Tibial artery (tissue), 4 donors: ENCODE data around the gene DRGX.

ENCODE experiments used
- DNase-seq, 2 donors: peaks; one replicate each; pipeline ENCODE4 v3.0.0-alpha.2; 2019
- H3K27ac ChIP-seq, 2 donors: fragments of 200-600 bp; sonication (generic) in 1 of 2; 1 replicate in 1 of 2; 2 replicates in 1 of 2; pipeline ENCODE4 v1.5.1; 2018 to 2019; ENCODE audit warnings: mild to moderate bottlenecking in 1 of 2
- H3K27me3 ChIP-seq, 2 donors: fragments of 200-600 bp; sonication (generic) in 1 of 2; one replicate each; pipeline versions ENCODE4 v1.5.1 to v1.6.0; 2016 to 2019
- H3K36me3 ChIP-seq, 3 donors: fragments of 200-600 bp; sonication (generic) in 2 of 3; one replicate each; pipeline ENCODE4 v1.5.1; 2016 to 2019; ENCODE audit warnings: mild to moderate bottlenecking in 2 of 3
- H3K4me1 ChIP-seq, 4 donors: fragments of 200-600 bp; sonication (generic) in 2 of 4; 1 replicate in 3 of 4; 2 replicates in 1 of 4; pipeline ENCODE4 v1.5.1; 2016 to 2019
- H3K4me3 ChIP-seq, 2 donors: fragments of 200-600 bp; sonication (generic) in 1 of 2; 1 replicate in 1 of 2; 2 replicates in 1 of 2; pipeline ENCODE4 v1.5.1; 2018 to 2019; ENCODE audit warnings: mild to moderate bottlenecking in 2 of 2
- H3K9me3 ChIP-seq, 3 donors: fragments of 200-600 bp; sonication (generic) in 1 of 3; one replicate each; pipeline ENCODE4 v1.5.1; 2016 to 2019
- intact Hi-C: fragments of 100-400 bp; cut with DNase I; formaldehyde crosslinking; loops from one replicate; pipeline ENCODE4 v1.15.0; 2023; ENCODE audit warnings: low total_unique reads
- TF ChIP-seq, protein P1 (sequence below), 2 experiments: fragments of 200-600 bp in 1 of 2; fragments of 450-650 bp in 1 of 2; IDR thresholded peaks; one replicate each; pipeline ENCODE4 v1.5.1; 2017 to 2019; ENCODE audit warnings: antibody characterized with exemption in 2 of 2, mild to moderate bottlenecking in 1 of 2, moderate library complexity in 1 of 2

Gene DRGX

GRCh38 chr10:49412571-49412970 lies 16.7 kb upstream of the DRGX start:
- Histone ChIP-seq H3K4me3 (no peak overlapping the region), H3K27me3 (peaks cover 0 to 26% of the 10 kb centered on the region in 2 donors), H3K27ac (no peak overlapping the region), H3K36me3 (no peaks in the 10 kb centered on the region), H3K4me1 (peaks cover 0 to 2% (median 0%) of the 10 kb centered on the region in 4 donors), H3K9me3 (no peaks in the 10 kb centered on the region)
- no peak for DNase-seq
- intact Hi-C loops = no loop called here
- TF ChIP-seq, protein P1, sequence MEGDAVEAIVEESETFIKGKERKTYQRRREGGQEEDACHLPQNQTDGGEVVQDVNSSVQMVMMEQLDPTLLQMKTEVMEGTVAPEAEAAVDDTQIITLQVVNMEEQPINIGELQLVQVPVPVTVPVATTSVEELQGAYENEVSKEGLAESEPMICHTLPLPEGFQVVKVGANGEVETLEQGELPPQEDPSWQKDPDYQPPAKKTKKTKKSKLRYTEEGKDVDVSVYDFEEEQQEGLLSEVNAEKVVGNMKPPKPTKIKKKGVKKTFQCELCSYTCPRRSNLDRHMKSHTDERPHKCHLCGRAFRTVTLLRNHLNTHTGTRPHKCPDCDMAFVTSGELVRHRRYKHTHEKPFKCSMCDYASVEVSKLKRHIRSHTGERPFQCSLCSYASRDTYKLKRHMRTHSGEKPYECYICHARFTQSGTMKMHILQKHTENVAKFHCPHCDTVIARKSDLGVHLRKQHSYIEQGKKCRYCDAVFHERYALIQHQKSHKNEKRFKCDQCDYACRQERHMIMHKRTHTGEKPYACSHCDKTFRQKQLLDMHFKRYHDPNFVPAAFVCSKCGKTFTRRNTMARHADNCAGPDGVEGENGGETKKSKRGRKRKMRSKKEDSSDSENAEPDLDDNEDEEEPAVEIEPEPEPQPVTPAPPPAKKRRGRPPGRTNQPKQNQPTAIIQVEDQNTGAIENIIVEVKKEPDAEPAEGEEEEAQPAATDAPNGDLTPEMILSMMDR (IDR thresholded peaks at IDR 0.05) = no peak

- Histone ChIP-seq H3K27ac (no peak overlapping the region), H3K4me1 (peaks cover 0 to 3% (median 0%) of the 10 kb centered on the region in 4 donors), H3K4me3 (no peak overlapping the region), H3K27me3 (peaks cover 0 to 37% of the 10 kb centered on the region in 2 donors), H3K36me3 (no peaks in the 10 kb centered on the region), H3K9me3 (no peaks in the 10 kb centered on the region)
- DNase-seq = no peak
- intact Hi-C loops = no loop called here
- TF ChIP-seq, protein P1 (IDR thresholded peaks at IDR 0.05) = no peak
Observed at GRCh38 chr10:49410365-49411074, 14.6 kb upstream of the DRGX start.

DNA sequence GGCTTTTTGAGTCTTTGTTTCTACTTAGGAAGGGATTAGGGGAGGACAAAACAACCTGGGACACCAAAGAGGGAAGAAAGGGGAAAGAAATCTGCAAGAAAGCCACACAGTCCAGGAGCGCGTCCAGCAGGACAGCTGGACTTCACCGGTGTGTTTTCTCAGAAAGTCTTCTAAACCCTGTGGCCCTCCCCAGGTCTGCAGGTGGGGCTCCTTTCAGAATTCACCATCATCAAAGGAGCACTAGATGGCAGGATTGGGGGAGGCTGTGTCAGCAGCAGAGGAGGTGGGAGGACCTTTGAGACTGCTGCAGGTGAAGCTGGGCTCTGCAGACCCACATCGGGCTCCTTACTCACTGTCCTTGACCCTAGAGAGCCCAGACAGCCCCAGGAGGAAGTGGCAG lies 13.9 kb upstream of the DRGX start:
- H3K27me3 ChIP-seq = peaks cover 0 to 40% of the 10 kb centered on the region in 2 donors

GRCh38 chr10:49408519-49409306 lies 12.8 kb upstream of the DRGX start:
- intact Hi-C loops = no loop called here
- Histone ChIP-seq H3K27ac (no peak overlapping the region), H3K27me3 (peaks cover 0 to 49% of the 10 kb centered on the region in 2 donors), H3K4me1 (peaks cover 0 to 3% (median 0%) of the 10 kb centered on the region in 4 donors), H3K9me3 (no peaks in the 10 kb centered on the region), H3K36me3 (no peaks in the 10 kb centered on the region), H3K4me3 (no peak overlapping the region)
- TF ChIP-seq, protein P1 (IDR thresholded peaks at IDR 0.05) = no peak
- DNase-seq = no peak

More for the DNA sequence above, 13.9 kb upstream of the DRGX start:
- H3K36me3 ChIP-seq = no peaks in the 10 kb centered on the region
- intact Hi-C loops = no loop called here
- no peak overlapping the region for H3K4me3 ChIP-seq
- H3K9me3 ChIP-seq = no peaks in the 10 kb centered on the region
- no peak overlapping the region for H3K27ac ChIP-seq
- H3K4me1 ChIP-seq = peaks cover 0 to 3% (median 0%) of the 10 kb centered on the region in 4 donors
- DNase-seq = no peak
- TF ChIP-seq, protein P1 (IDR thresholded peaks at IDR 0.05) = no peak

GRCh38 chr10:49407552-49408137 lies 11.8 kb upstream of the DRGX start:
- Histone ChIP-seq H3K9me3 (no peaks in the 10 kb centered on the region), H3K27me3 (peaks cover 0 to 48% of the 10 kb centered on the region in 2 donors), H3K36me3 (no peaks in the 10 kb centered on the region), H3K4me1 (peaks cover 0 to 3% (median 0%) of the 10 kb centered on the region in 4 donors), H3K27ac (no peak overlapping the region), H3K4me3 (no peak overlapping the region)
- TF ChIP-seq, protein P1 (IDR thresholded peaks at IDR 0.05) = peak; percentile 66 to 71
- DNase-seq = peak; percentile 76
- intact Hi-C loops = no loop called here
